ENCODE measurements around the gene MLXIPL.
"Not testable (repeated sequence)": the region's sequence is repeated elsewhere in the genome, so short reads cannot be mapped to it uniquely, and the experiment has no call there.

The MLXIPL gene, protein sequence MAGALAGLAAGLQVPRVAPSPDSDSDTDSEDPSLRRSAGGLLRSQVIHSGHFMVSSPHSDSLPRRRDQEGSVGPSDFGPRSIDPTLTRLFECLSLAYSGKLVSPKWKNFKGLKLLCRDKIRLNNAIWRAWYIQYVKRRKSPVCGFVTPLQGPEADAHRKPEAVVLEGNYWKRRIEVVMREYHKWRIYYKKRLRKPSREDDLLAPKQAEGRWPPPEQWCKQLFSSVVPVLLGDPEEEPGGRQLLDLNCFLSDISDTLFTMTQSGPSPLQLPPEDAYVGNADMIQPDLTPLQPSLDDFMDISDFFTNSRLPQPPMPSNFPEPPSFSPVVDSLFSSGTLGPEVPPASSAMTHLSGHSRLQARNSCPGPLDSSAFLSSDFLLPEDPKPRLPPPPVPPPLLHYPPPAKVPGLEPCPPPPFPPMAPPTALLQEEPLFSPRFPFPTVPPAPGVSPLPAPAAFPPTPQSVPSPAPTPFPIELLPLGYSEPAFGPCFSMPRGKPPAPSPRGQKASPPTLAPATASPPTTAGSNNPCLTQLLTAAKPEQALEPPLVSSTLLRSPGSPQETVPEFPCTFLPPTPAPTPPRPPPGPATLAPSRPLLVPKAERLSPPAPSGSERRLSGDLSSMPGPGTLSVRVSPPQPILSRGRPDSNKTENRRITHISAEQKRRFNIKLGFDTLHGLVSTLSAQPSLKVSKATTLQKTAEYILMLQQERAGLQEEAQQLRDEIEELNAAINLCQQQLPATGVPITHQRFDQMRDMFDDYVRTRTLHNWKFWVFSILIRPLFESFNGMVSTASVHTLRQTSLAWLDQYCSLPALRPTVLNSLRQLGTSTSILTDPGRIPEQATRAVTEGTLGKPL

DNA sequence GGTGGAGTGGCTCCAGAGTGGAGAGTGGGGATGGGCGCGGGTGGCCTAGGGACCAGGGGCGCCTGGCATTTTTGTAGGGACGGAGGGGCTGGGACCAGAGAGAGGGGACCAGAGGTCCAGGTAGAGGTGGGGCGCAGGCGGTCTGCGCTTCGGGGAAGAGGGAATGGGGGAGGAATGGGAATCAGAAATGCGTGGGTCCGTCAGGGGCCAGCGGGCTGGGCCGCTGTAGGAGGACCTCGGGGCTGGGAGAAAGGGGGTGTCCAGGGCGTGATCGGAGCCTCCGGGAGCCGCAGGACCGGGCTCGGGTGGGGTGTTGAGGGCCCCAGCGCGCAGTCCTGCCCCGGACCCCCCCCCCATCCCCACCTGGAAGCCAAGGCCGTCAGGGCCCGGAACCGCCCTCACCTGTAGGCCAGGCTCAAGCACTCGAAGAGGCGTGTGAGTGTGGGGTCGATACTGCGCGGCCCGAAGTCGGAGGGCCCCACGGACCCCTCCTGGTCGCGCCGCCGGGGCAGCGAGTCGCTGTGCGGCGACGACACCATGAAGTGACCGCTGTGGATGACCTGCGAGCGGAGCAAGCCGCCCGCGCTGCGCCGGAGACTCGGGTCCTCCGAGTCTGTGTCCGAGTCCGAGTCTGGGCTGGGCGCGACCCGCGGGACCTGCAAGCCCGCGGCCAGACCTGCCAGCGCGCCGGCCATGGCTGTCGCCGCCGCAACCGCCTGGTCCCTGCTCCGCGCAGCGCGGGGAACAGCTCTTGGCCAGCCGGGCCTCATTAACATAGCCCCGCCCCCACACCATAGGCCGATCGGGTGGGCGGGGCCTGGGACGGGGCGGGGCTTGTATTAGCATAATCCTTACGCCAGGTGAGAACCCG lies at the start of gene MLXIPL:
MLXIPL (minus strand) TSS at position 725 of the 871 bp plus-strand sequence; CDS start at position 695, 30 bp downstream.
- DNase-seq = peak; percentile 76

DNA sequence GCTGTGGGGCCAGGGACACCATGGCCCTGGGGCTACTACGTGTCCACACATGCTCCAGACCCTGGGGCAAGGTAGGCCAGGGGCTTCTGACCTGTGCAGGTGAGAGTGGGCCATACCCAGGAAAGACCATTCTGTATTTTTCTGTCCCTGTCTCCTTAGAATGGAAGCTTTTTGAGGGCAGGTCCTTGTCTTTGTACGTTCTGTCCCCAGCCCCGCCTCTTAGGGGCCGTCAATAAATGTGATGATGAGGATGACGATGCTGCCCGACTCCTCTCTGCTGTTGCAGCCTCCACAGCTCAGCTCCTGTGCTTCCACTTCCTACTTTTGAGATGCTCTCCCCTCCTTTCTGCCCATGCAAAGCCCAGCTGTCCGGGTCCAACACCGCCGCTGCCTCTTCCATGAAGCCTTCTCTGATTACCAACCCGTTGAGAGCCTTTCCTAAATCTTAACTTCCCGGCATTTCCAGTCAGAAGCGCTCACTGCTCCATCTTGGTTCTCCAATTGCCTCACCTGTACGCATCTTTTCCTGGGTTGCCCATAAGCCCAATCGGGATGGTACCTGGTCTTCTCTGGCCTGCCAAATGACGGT lies 47.6 kb upstream of the MLXIPL start:
- no peak for DNase-seq

DNA sequence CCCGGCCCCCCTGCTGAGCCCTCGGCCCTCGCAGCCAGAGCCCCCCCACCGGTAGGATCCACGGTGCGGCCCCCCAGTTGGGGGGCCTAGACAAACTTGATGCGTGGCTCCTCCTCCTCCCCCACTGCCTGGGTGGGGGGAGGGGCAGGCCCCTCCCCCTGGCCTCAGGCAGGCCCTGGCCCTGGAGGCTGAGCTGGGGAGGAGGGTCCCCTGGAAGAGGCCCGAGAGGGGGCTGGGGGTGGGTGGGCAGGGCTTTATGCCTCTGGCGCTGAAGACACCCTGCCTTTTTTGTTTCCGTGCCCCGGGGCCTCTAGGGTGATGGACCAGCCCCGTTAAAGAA lies 47.0 kb upstream of the MLXIPL start:
- DNase-seq = no peak

DNA sequence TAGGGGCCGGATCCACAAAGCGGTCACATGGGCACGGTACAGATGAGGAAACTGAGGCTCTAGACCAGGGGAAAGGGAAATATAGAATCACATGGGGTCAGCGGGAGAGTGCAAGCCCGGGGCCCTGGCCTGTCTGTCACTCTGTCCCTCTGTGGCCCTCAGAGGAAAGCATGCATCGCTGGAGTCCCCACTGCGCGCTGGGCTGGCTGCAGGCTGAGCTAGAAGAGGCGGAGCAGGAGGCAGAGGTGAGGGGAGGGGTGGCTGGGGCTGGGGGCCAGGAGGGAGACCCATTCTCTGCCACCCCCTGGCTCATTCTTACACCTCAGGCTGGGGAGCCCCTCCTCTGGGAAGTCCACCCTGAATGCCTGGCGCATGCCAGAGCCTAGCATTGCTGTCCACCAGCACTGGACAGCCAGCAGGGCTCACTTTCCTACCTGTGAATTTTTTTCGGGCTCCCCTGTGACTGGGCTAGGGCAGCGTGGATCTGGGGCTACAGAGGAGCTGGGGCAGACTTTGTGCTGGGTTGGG lies 45.6 kb upstream of the MLXIPL start:
- DNase-seq = no peak

DNA sequence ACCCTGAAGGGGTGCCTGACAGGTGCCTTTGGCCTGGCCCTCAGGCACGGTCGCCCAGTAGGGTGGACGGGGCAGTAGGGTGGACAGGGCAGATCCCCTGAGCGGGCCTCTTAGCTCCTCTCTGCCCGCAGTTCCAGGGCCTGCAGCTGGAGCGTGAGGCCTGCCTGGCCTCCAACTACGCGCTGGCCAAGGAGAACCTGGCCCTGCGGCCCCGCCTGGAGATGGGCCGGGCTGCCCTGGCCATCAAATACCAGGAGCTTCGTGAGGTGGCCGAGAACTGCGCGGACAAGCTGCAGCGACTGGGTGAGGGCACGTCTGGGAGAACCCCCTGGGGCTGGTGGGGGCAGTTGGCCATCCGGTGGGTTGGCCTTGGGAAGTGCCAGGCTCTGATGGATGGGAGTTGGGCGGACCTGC lies 45.0 kb upstream of the MLXIPL start:
- no peak for DNase-seq

DNA sequence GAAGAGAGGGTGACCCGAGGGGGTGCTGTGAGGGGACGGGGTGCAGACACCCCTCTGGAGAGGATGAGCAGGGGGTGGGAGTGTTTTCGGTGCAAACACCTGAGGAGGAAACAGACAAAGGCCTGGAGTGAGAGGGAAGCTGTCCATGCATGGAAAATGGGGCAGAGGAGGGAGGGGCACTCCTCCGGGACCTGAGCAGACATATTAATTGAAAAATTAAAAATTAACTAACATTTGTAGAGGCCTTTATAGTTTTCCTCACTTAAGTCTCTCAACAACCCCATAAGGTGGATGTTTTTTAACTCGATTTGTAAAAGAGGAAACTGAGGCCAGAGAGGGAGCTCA lies 44.5 kb upstream of the MLXIPL start:
- DNase-seq = no peak

DNA sequence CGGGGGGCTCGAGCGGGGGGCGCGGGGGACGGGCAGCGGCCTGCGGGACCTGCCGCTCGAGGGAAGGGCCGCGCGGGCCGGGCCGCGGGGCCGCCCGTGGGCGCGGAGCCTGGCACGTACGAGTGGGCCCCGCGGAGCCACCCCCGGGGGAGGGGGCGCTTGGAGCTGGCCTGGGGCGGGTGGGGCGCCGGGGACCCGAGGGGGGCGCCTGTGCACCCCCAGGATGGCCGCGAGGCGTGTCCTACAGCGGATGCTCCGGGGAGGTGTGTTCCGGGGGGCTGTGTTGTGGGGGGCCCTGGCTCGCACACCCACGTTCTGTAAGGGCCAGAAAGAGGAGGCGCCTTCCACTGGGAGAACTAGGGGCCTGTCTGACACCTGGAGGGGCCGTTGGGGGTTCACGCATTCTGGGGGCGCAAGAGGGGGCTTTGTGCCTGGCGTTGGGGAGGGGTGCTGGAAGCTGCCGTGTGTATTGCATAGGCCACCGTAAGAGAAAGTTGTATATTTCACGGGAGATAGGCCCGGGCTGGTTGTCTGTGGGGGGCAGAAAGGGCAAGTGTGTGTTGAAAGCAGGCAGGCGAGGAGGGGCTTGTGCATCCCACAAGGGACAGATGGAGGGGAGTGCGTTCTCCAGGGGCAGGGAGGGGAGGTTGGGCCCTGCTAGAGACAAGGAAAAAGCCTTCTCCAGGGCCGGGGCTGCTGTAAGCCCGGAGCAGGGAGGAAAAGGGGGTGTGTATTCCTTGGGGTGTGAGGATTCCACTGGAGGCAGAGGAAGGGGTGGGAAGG lies 44.0 kb upstream of the MLXIPL start:
- DNase-seq = peak; percentile 12

DNA sequence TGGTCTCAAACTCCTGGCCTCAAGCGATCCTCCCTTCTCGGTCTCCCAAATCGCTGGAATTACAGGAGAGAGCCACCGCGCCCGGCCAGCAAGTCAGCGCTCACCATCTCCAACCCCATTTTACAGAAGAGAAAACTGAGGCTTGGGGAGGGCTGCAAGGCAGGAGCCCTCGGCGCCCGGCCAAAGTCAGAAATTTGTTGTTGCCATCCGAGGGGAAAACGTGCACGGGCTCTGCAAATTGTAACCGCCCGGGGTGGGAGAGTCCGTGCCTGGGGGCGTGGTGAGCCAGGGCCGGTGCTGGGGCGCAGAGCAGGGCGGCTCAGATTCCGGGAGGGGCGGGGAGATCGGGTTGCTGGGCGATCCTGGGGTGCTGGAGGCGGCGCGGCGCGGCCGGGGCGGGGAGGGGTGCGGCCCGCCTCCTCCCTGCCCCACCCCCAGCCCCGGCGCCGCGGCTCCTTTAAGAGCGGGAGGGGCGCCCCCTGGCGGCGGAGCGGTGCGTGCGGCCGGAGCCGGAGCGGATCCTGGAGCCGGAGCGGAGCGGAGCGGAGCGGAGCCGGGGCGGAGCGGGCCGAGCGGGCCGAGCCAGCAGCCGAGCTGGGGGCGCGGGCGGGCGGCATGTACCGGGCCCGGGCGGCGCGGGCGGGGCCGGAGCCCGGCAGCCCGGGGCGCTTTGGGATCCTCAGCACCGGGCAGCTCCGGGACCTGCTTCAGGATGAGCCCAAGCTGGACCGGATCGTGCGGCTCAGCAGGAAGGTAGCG lies 43.2 kb upstream of the MLXIPL start, which contains the start of gene VPS37D:
VPS37D (plus strand) TSS at position 488 of the 759 bp plus-strand sequence; CDS start at position 616, 128 bp downstream.
- peak; percentile 86 for DNase-seq

DNA sequence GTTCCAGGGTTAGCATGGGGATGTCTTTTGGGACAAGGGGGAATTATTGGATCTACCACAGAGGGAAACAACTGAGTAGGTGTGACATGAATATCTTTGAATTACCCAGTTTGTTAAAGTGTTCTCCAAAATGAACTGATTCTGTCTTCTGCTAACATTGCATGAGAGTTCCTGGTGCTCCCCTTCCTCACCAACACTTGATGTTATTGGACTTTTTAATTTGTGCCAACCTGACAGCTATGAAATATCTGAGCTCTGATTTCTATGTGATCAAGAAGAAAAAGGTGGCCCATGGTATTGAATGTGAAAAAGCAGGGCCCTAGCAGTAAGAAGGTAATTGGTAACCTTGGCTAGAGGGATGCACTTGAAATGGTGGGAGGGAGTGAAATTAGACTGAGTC lies 38.7 kb upstream of the MLXIPL start:
- DNase-seq = no peak

DNA sequence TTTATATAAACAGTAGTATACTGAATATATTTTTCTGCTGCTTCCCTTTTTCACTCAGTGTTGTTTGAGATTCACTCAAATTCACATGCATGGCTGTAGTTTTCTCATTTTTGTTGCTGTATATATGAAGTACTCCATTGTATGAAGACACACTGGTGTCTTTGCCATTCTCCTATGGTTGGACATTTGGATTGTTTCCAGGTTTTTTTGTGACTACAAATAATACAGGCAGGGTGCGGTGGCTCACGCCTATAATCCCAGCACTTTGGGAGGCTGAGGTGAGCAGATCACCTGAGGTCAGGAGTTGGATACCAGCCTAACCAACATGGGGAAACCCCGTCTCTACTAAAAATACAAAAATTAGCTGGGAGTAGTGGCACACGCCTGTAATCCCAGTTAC lies 36.3 kb upstream of the MLXIPL start:
- not testable (repeated sequence) for DNase-seq

DNA sequence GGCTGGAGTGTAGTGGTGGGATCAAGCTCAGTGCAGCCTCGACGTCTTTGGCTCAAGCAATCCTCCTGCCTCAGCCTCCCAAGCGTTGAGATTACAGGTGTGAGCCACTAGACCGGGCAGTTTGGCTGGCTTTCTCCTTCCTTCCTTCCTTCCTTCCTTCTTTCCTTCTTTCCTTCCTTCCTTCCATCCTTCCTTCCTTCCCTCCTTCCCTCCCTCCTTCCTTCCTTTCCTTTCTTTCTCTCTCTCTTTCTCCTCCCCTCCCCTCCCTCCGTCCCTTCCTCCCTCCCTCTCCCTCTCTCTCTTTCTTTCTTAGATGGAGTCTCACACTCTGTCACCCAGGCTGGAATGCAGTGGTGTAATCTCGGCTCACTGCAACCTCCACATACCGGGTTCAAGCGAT lies 35.7 kb upstream of the MLXIPL start:
- no peak for DNase-seq

DNA sequence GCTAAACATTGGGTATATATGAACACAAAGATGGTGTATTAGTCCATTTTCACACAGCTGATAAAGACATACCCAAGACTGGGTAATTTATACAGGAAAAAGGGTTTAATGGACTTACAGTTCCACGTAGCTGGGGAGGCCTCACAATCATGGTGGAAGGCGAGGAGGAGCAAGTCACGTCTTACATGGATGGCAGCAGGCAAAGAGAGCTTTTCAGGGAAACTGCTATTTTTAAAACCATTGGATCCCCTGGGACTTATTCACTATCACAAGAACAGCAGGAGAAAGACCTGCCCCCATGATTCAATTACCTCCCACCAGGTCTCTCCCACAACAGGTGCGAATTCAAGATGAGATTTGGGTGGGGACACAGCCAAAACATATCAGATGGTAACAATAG lies 31.0 kb upstream of the MLXIPL start:
- not testable (repeated sequence) for DNase-seq

DNA sequence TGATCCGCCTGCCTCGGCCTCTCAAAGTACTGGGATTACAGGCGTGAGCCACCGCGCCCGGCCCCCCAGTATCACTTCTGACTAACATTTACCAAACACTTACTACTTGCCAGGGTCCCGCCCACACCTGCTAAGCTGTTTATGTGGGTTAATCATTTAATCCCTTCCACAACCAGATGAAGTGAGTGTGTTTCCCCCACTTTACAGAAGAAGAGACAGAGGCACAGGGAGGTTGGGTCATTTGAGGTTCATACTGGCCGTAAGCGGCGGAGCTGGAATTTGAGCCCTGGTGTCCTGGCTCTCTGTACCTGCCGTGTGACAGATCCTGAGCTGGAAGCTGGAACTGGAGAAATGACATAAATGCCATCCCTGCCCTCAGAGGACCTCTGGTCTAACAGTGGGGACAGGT lies 28.2 kb upstream of the MLXIPL start:
- DNase-seq = no peak

DNA sequence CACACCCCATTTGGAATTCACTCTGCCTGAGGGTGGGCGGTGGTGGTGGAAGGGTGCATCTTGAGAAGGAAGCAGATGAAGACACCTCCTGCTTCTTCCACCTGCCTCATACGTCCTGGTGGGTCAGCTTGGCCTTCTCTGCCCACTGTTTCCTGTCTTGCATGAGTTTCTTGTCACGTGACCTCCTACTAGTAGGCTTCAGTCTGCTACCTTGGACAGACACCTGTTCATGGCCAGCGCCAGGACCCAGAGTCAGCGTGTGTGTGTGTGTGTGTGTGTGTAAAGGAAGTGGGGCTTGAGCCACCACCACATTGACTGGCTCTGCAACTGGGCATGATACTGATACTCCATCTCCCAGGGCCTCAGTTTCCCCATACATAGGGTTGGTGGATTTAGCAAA lies 26.2 kb upstream of the MLXIPL start:
- no peak for DNase-seq

DNA sequence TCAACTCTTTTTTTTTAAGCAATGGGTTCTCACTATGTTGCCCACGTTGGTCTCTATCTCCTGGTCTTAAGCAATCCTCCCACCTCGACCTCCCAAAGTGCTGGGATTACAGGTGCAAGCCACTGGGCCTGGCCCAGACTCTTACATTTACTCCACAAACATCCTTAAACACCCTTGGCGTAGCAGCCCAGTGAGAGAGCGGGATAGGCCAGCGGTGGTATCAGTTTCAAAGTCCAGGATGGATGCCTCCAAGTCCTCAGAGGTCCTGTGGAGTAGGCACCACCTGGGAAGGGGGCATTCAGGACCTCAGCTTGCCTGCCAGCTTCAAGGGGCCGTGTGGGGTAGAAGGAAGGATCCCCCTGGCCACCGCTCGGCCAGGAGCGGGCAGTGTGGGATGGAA lies 25.3 kb upstream of the MLXIPL start:
- no peak for DNase-seq

DNA sequence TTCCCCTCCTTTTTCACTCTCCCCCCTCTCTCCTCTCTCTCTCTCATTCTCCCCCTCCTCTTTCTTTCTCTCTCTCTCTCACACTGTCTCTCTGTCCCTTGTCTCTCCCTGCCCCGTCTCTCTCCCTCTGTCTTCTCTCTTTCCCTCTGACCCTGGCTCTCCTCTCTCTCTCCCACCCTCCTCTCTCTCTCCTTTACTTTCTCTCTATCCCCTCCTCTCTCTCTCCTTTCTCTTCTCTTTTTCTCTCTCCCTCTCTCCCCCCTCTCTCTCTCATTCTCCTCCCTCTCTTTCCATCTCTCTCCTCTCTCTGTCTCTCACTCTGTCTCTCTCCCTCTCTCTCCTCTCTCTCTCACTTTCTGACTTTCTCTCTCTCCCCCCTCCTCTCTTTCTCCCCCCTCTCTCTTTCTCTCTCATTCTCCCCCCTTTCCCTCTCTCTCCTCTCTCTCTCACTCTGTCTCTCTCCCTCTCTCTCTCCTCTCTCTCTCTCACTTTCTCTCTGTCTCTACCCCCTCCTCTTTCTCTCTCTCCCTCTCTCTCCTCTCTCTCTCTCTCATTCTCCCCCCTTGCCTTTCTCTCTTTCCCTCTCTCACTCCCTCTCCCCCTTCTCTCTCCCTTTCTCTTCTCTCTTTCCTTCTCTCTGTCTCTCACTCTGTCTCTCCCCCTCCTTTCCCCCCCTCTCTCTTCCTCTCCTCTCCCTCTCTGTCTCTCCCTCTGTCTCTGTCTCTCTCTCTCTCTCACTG lies 24.4 kb upstream of the MLXIPL start:
- no peak for DNase-seq

DNA sequence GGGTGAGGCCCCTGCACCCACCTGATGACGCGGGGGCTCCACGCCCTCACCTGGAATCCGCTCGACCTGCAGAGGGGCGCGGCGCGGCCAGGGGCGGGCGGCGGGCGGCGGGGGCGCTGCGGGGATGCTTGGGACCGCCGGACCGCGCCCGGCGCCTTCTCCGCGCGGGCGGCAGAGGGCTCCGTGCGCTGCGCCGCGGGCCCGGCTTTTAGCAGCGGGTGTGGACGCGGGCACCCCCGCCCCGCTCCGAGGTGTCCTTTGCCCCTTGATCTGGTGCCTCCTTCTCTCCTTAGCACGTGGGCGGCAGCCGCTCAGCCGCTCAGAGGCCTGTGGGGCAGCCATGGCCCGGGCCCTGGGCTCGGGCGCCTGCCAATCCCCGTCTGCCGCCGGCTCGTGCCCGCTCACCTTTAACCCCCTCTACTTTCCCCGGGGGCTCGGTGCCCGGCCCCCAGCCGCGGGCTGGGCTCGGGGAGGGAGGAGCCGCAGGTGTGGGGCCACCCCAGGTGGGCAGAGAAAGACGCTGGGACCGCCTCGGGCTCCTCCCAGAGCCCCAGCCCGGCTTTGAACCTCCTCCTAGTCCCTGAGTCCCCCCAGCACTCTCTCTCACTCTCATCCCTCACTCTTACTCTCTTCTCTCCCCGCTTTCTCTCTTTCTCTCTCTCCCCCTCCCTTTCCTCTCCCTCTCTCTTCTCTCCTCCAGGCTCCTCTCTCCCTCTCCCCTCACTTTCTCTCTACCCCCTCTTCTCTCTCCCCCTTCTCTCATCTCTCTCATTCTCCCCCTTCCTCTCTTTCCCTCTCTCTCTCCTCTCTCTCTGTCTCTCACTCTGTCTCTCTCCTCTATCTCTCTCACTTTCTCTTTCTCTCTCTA lies 23.6 kb upstream of the MLXIPL start:
- DNase-seq = peak; percentile 19

DNA sequence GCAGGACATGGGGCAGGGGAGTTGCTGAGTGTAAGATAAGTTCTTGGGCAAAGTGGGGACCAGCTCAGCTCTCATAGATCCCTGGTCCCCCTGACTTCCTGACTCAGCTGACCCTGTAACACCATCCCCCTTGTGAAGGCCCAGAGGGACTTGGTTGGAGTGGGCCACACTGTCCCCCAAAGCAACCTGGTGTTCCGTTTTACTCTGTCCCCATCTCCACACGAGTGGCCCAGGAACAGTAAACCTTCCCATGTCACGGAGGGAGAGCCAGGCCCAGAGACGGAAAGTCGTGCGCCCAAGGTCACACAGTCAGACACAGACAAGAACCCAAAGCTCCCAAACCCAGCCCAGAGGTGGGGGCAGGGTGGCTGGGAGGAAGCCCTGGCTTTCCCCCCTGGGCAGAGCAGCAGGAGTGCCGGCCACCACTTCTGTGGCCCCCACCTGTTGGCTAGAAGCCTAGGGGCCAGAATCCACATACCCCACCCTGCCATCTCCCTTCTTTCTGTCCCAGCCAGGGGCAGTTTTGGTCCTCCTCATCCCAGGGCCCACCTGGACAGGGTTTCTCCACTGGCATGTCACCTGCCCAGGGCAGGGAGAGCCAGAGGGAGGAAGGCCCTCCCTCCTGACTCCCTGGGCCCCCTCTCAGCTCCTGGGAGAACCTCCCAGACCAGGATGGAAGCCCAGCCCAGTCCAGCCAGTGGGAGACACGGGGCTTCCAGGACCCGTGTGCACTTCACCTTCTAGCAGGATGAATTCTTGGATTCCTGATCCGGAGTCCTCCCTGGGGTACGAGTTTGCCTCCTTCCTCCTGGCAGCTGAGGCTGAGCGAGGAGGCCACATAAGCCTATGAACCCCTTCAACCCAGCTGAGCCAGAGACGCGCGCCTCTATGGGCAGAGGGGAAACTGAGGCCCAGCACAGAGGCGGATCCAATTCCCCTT lies 22.7 kb upstream of the MLXIPL start:
- DNase-seq = no peak

All from NCI-H1092 treated with DMSO at 0.1 percent for 48 hours (cell line).